Measurements from ENCODE around the gene RAB12. TPM values are rescaled to one million over a fixed set of nuclear protein-coding genes. Genes with fewer than 3 reads are reported as not detected.
"Not testable (repeated sequence)": the region's sequence is repeated elsewhere in the genome, so short reads cannot be mapped to it uniquely, and the experiment has no call there.

RAB12 gene
- total RNA-seq, 1 donor from 2014 or later: 103 TPM

DNA sequence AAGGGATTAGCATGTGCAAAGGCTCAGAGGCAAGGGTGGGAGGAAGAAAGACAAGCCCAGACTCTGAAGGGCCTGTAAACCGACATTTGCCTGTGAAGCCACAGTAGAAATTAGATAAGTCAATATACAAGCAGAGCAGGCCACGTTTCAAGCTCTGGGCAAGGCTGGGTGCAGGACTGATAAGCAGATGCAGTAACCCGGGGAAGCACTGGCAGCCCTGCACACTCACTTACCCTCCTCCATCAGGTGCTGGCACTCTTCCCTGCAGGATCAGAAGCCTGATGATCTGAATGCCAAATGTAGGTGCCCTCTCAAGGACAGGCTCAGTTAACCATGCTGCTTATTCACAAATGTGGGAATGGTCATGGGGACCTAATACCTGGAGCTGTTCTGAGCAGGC lies 46.3 kb upstream of the RAB12 start:
- Histone ChIP-seq H3K4me3 (no peak overlapping the region), H3K27me3 (ENCODE audit: low read depth) (no peaks in the 10 kb centered on the region), H3K4me1 (peaks cover 31% of the 10 kb centered on the region), H3K27ac (replicated peaks) (peak overlapping the region; percentile 88), H3K9me3 (replicated peaks) (no peaks in the 10 kb centered on the region), H3K36me3 (no peaks in the 10 kb centered on the region)
- DNase-seq: peak; percentile 54
- intact Hi-C loops (cut with micrococcal nuclease): no loop called here
- TF ChIP-seq, protein P1, sequence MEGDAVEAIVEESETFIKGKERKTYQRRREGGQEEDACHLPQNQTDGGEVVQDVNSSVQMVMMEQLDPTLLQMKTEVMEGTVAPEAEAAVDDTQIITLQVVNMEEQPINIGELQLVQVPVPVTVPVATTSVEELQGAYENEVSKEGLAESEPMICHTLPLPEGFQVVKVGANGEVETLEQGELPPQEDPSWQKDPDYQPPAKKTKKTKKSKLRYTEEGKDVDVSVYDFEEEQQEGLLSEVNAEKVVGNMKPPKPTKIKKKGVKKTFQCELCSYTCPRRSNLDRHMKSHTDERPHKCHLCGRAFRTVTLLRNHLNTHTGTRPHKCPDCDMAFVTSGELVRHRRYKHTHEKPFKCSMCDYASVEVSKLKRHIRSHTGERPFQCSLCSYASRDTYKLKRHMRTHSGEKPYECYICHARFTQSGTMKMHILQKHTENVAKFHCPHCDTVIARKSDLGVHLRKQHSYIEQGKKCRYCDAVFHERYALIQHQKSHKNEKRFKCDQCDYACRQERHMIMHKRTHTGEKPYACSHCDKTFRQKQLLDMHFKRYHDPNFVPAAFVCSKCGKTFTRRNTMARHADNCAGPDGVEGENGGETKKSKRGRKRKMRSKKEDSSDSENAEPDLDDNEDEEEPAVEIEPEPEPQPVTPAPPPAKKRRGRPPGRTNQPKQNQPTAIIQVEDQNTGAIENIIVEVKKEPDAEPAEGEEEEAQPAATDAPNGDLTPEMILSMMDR (IDR thresholded peaks at IDR 0.05; ENCODE audit: borderline replicate concordance): no peak

DNA sequence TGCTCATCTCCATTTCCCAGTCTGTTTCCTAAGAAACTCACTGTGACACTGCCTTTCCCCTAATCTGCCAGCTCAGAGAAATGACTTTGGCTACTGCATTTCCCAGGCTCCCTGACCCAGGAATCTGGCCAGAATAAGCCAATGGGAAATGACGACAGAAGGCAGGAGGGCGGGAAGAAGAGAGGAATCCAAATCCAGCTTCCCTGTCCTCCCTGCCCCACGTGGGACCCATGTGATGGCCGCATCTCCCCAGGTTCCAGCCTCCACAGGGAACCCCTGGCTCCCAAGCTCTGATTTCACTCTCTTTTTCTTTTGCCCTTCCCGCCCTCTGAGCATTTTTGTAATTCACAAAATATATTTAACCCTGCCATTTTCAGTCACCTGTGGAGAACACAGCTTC lies 37.8 kb upstream of the RAB12 start:
- Histone ChIP-seq H3K4me3 (no peak overlapping the region), H3K27me3 (ENCODE audit: low read depth) (no peaks in the 10 kb centered on the region)
- no peak for DNase-seq

DNA sequence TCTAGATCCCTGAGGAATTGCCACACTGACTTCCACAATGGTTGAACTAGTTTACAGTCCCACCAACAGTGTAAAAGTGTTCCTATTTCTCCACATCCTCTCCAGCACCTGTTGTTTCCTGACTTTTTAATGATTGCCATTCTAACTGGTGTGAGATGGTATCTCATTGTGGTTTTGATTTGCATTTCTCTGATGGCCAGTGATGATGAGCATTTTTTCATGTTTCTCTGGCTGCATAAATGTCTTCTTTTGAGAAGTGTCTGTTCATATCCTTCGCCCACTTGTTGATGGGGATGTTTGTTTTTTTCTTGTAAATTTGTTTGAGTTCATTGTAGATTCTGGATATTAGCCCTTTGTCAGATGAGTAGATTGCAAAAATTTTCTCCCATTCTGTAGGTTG lies 35.5 kb upstream of the RAB12 start:
- H3K27ac ChIP-seq (replicated peaks); H3K27me3 ChIP-seq (ENCODE audit: low read depth); intact Hi-C loops (cut with micrococcal nuclease); H3K9me3 ChIP-seq (replicated peaks); H3K36me3 ChIP-seq; H3K4me1 ChIP-seq; H3K4me3 ChIP-seq; DNase-seq: not testable (repeated sequence)

More for the DNA sequence above, 37.8 kb upstream of the RAB12 start:
- no peak overlapping the region for H3K27ac ChIP-seq (replicated peaks)
- no peaks in the 10 kb centered on the region for H3K4me1 ChIP-seq
- TF ChIP-seq, protein P1 (IDR thresholded peaks at IDR 0.05; ENCODE audit: borderline replicate concordance): no peak
- no peaks in the 10 kb centered on the region for H3K9me3 ChIP-seq (replicated peaks)
- intact Hi-C loops (cut with micrococcal nuclease): no loop called here
- H3K36me3 ChIP-seq: no peaks in the 10 kb centered on the region

DNA sequence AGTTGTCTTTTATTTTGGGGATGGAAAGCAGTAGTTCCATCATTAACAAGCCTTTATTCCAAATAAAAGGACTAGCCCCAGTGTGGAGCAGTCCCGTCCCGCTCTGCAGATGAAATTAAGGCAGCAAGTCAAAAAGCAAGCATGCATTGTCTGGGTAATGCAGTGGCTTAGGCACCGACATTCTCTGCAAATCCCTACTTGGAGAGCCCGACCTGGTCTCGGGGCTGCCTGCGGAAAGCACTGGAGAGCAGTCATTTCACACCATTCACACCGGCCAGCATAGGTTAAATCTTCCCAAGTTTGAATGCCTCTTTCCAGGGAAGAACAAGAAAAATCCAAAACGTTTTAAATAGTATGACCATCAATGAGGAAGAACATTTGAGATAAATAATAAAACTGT lies 24.4 kb upstream of the RAB12 start:
- Histone ChIP-seq H3K27ac (replicated peaks) (no peak overlapping the region), H3K9me3 (replicated peaks) (peaks cover 3% of the 10 kb centered on the region), H3K27me3 (ENCODE audit: low read depth) (peaks cover 17% of the 10 kb centered on the region), H3K36me3 (no peaks in the 10 kb centered on the region), H3K4me3 (no peak overlapping the region), H3K4me1 (no peaks in the 10 kb centered on the region)
- intact Hi-C loops (cut with micrococcal nuclease): no loop called here
- DNase-seq: no peak
- TF ChIP-seq, protein P1 (IDR thresholded peaks at IDR 0.05; ENCODE audit: borderline replicate concordance): no peak

DNA sequence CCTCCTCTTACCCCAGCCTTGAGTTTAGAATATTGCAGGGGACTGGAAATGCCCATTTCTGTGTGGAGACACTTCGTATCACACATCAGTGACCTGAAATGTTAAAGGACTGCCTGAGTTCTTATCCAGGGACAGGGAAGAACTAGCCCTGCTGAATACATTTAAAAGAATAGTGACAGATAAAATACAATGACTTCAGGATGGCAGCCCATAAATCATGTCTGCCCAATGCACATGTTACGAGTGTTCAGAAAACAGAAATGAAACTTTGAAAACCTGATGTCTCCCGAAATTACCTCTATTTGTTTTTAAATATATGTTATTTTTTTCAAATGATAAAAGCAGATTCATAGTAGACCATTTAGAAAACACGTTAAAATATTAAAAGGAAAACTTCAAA lies 22.3 kb upstream of the RAB12 start:
- TF ChIP-seq, protein P1 (IDR thresholded peaks at IDR 0.05; ENCODE audit: borderline replicate concordance): no peak
- H3K27ac ChIP-seq (replicated peaks): no peak overlapping the region
- intact Hi-C loops (cut with micrococcal nuclease): no loop called here
- H3K36me3 ChIP-seq: no peaks in the 10 kb centered on the region
- no peak for DNase-seq
- peaks cover 17% of the 10 kb centered on the region for H3K27me3 ChIP-seq (ENCODE audit: low read depth)
- no peak overlapping the region for H3K4me3 ChIP-seq
- no peaks in the 10 kb centered on the region for H3K4me1 ChIP-seq
- peaks cover 18% of the 10 kb centered on the region for H3K9me3 ChIP-seq (replicated peaks)

DNA sequence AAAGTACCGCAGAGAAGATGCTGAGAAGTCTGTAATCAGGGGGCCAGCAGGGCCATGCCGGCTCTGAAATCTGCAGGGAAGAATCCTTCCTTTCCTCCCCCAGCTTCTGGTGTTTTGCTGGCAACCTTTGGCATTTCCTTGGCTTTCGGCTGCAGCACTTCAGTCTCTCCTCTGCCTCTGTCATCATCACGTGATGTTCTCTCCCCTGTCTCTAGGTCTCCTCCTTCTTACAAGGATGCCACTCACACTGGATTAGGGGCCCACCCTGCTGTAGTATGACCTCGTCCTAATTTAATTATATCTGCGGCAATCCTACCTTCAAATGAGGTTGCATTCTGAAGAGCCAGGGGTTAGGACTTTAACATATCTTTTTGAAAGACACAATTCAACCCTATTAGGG lies 13.8 kb upstream of the RAB12 start:
- H3K4me1 ChIP-seq: no peaks in the 10 kb centered on the region
- TF ChIP-seq, protein P1 (IDR thresholded peaks at IDR 0.05; ENCODE audit: borderline replicate concordance): no peak

More for the DNA sequence above, 13.8 kb upstream of the RAB12 start:
- Histone ChIP-seq H3K27me3 (ENCODE audit: low read depth) (peaks cover 4% of the 10 kb centered on the region), H3K9me3 (replicated peaks) (peaks cover 8% of the 10 kb centered on the region), H3K4me3 (no peak overlapping the region), H3K27ac (replicated peaks) (no peak overlapping the region), H3K36me3 (no peaks in the 10 kb centered on the region)
- intact Hi-C loops (cut with micrococcal nuclease): no loop called here
- no peak for DNase-seq
